ENCODE measurements around the gene ACAD10.

- TF ChIP-seq MAX (IDR thresholded peaks at IDR 0.05) (no peak), CTCF (IDR thresholded peaks at IDR 0.05 in 2 of 3, conservative IDR thresholded peaks at IDR 0.05 in 1 of 3; ENCODE audit: borderline replicate concordance in 1 of 3, insufficient read depth in 1 of 3, low read depth in 2 of 3, low read length in 2 of 3) (no peak), JUND (IDR thresholded peaks at IDR 0.05) (no peak), POLR2A (IDR thresholded peaks at IDR 0.05; ENCODE audit: borderline replicate concordance, extremely low read depth, insufficient read depth, insufficient read length) (no peak), SP1 (IDR thresholded peaks at IDR 0.05; ENCODE audit: low read depth) (no peak)
Measured at GRCh38 chr12:111645433-111645832, 40.4 kb upstream of the ACAD10 start.

Measured in HCT116 (cell line).